Activated T-cell treated with anti-CD3 and anti-CD28 coated beads, Interleukin-2, amount 50 U/mL, for 4 hours (primary cell): Measurements from ENCODE around the gene AMT. TPM values are rescaled to one million over a fixed set of nuclear protein-coding genes. Genes with fewer than 3 reads are reported as not detected.

Source experiments
- ATAC-seq, 2 donors: fragments of 200-7000 bp; cut with Tn5 transposase; one replicate each; pipeline ENCODE4 v1.10.0; 2021
- DNase-seq: peaks from one replicate; pipeline ENCODE4 v3.0.0-alpha.2; 2020
- H3K27me3 Mint-ChIP-seq: one replicate; pipeline ENCODE4 v1.8.0; 2021; ENCODE audit warnings: low read depth, mixed read lengths
- H3K36me3 Mint-ChIP-seq: one replicate; pipeline ENCODE4 v1.8.0; 2022; ENCODE audit warnings: mixed read lengths; ENCODE audit not compliant: insufficient read depth
- H3K4me1 Mint-ChIP-seq: one replicate; pipeline ENCODE4 v1.8.0; 2021; ENCODE audit warnings: low read depth, mixed read lengths
- H3K4me3 Mint-ChIP-seq: one replicate; pipeline ENCODE4 v1.8.0; 2021; ENCODE audit warnings: mild to moderate bottlenecking, moderate library complexity, mixed read lengths
- H3K9me3 Mint-ChIP-seq: one replicate; pipeline ENCODE4 v1.8.0; 2021; ENCODE audit warnings: mixed read lengths
- total RNA-seq, 3 donors: library from RNA; stranded (reverse); gene quantifications; one replicate each; pipeline ENCODE4 v1.2.1, GENCODE V29; 2021

Gene AMT
- total RNA-seq, 3 donors from 2014 or later: 0.50 to 1.1 (median 0.81) TPM

- ATAC-seq (no peak), DNase-seq (no peak)
- no peaks in the 10 kb centered on the region for H3K36me3 Mint-ChIP-seq
- H3K9me3 Mint-ChIP-seq: no peaks in the 10 kb centered on the region
- no peaks in the 10 kb centered on the region for H3K4me1 Mint-ChIP-seq
- no peaks in the 10 kb centered on the region for H3K27me3 Mint-ChIP-seq
- H3K4me3 Mint-ChIP-seq: no peak overlapping the region
Measured at GRCh38 chr3:49454898-49455681, 32.8 kb upstream of the AMT start.

GRCh38 chr3:49454458-49454857 lies 32.2 kb upstream of the AMT start:
- H3K4me1 Mint-ChIP-seq: no peaks in the 10 kb centered on the region
- DNase-seq: no peak
- ATAC-seq: no peak
- H3K4me3 Mint-ChIP-seq: no peak overlapping the region
- no peaks in the 10 kb centered on the region for H3K9me3 Mint-ChIP-seq
- no peaks in the 10 kb centered on the region for H3K36me3 Mint-ChIP-seq
- no peaks in the 10 kb centered on the region for H3K27me3 Mint-ChIP-seq

GRCh38 chr3:49453621-49454020 lies 31.3 kb upstream of the AMT start:
- Mint-ChIP-seq H3K4me3 (no peak overlapping the region), H3K9me3 (no peaks in the 10 kb centered on the region), H3K36me3 (no peaks in the 10 kb centered on the region), H3K4me1 (peaks cover 4% of the 10 kb centered on the region), H3K27me3 (no peaks in the 10 kb centered on the region)
- ATAC-seq: no peak
- no peak for DNase-seq

- Mint-ChIP-seq H3K9me3 (no peaks in the 10 kb centered on the region), H3K4me3 (no peak overlapping the region), H3K36me3 (no peaks in the 10 kb centered on the region), H3K4me1 (peaks cover 14% of the 10 kb centered on the region), H3K27me3 (no peaks in the 10 kb centered on the region)
- no peak for ATAC-seq
- DNase-seq: no peak
Measured at GRCh38 chr3:49445391-49445790, 23.1 kb upstream of the AMT start.

GRCh38 chr3:49434731-49435130 lies 12.5 kb upstream of the AMT start:
- Mint-ChIP-seq H3K9me3 (no peaks in the 10 kb centered on the region), H3K36me3 (no peaks in the 10 kb centered on the region), H3K4me1 (peaks cover 2% of the 10 kb centered on the region), H3K27me3 (no peaks in the 10 kb centered on the region), H3K4me3 (no peak overlapping the region)
- DNase-seq (no peak), ATAC-seq (no peak)

GRCh38 chr3:49428752-49429080 lies 6.4 kb upstream of the AMT start:
- peak overlapping the region; percentile 91 for H3K4me3 Mint-ChIP-seq
- peaks cover 21% of the 10 kb centered on the region for H3K4me1 Mint-ChIP-seq
- no peaks in the 10 kb centered on the region for H3K9me3 Mint-ChIP-seq
- no peak for DNase-seq
- ATAC-seq: peak; percentile 2 to 3
- peaks cover 7% of the 10 kb centered on the region for H3K36me3 Mint-ChIP-seq
- H3K27me3 Mint-ChIP-seq: no peaks in the 10 kb centered on the region

GRCh38 chr3:49427586-49427985 lies 5.3 kb upstream of the AMT start:
- H3K9me3 Mint-ChIP-seq: no peaks in the 10 kb centered on the region
- ATAC-seq (no peak), DNase-seq (no peak)
- H3K36me3 Mint-ChIP-seq: peaks cover 7% of the 10 kb centered on the region
- no peaks in the 10 kb centered on the region for H3K27me3 Mint-ChIP-seq
- peak overlapping the region; percentile 91 for H3K4me3 Mint-ChIP-seq
- peaks cover 21% of the 10 kb centered on the region for H3K4me1 Mint-ChIP-seq

- no peaks in the 10 kb centered on the region for H3K27me3 Mint-ChIP-seq
- H3K4me3 Mint-ChIP-seq: no peak overlapping the region
- no peak for ATAC-seq
- peaks cover 37% of the 10 kb centered on the region for H3K4me1 Mint-ChIP-seq
- H3K9me3 Mint-ChIP-seq: no peaks in the 10 kb centered on the region
- DNase-seq: no peak
- H3K36me3 Mint-ChIP-seq: peaks cover 7% of the 10 kb centered on the region
Measured at GRCh38 chr3:49424816-49425215, 2.5 kb upstream of the AMT start.

- no peak for ATAC-seq
- Mint-ChIP-seq H3K4me1 (peaks cover 47% of the 10 kb centered on the region), H3K4me3 (no peak overlapping the region), H3K36me3 (peaks cover 10% of the 10 kb centered on the region), H3K27me3 (no peaks in the 10 kb centered on the region), H3K9me3 (no peaks in the 10 kb centered on the region)
- no peak for DNase-seq
Measured at GRCh38 chr3:49421890-49422378, 339 bp downstream of the AMT start.

- Mint-ChIP-seq H3K36me3 (peaks cover 13% of the 10 kb centered on the region), H3K27me3 (no peaks in the 10 kb centered on the region), H3K4me3 (no peak overlapping the region), H3K4me1 (peaks cover 77% of the 10 kb centered on the region), H3K9me3 (no peaks in the 10 kb centered on the region)
- ATAC-seq (no peak), DNase-seq (no peak)
Measured at GRCh38 chr3:49417516-49418120, 4.7 kb downstream of the AMT start.

GRCh38 chr3:49416867-49417266 lies 5.4 kb downstream of the AMT start:
- ATAC-seq (no peak), DNase-seq (no peak)
- peaks cover 13% of the 10 kb centered on the region for H3K36me3 Mint-ChIP-seq
- peaks cover 79% of the 10 kb centered on the region for H3K4me1 Mint-ChIP-seq
- H3K4me3 Mint-ChIP-seq: peak overlapping the region; percentile 50
- H3K9me3 Mint-ChIP-seq: no peaks in the 10 kb centered on the region
- no peaks in the 10 kb centered on the region for H3K27me3 Mint-ChIP-seq

- Mint-ChIP-seq H3K36me3 (peaks cover 13% of the 10 kb centered on the region), H3K4me3 (peak overlapping the region; percentile 50), H3K4me1 (peaks cover 76% of the 10 kb centered on the region), H3K9me3 (no peaks in the 10 kb centered on the region), H3K27me3 (no peaks in the 10 kb centered on the region)
- DNase-seq: peak; percentile 58
- peak; percentile 2 to 3 for ATAC-seq
Measured at GRCh38 chr3:49415931-49416601, 6.2 kb downstream of the AMT start.

GRCh38 chr3:49414753-49415152 lies 7.5 kb downstream of the AMT start:
- Mint-ChIP-seq H3K36me3 (peaks cover 16% of the 10 kb centered on the region), H3K9me3 (no peaks in the 10 kb centered on the region), H3K27me3 (no peaks in the 10 kb centered on the region), H3K4me1 (peaks cover 72% of the 10 kb centered on the region), H3K4me3 (no peak overlapping the region)
- no peak for ATAC-seq
- DNase-seq: no peak

GRCh38 chr3:49413338-49413734 lies 8.9 kb downstream of the AMT start:
- no peak for ATAC-seq
- Mint-ChIP-seq H3K9me3 (no peaks in the 10 kb centered on the region), H3K4me1 (peaks cover 71% of the 10 kb centered on the region), H3K36me3 (peaks cover 12% of the 10 kb centered on the region), H3K4me3 (peak overlapping the region; percentile 89), H3K27me3 (no peaks in the 10 kb centered on the region)
- no peak for DNase-seq
